Spleen (tissue), 11 donors: ENCODE results near the gene PGAM1. TPM values are rescaled to one million over a fixed set of nuclear protein-coding genes. Genes with fewer than 3 reads are reported as not detected.

Experiments
- DNase-seq: peaks from one replicate; pipeline ENCODE4 v3.0.0-alpha.2; 2020
- H3K27ac ChIP-seq, 8 donors: fragments of 200-600 bp; sonication (generic) in 7 of 8; 1 replicate in 4 of 8; 2 replicates in 4 of 8; pipeline versions ENCODE4 v1.5.0 to v1.8.0; 2016 to 2021; ENCODE audit warnings: inconsistent platforms in 4 of 8, mild to moderate bottlenecking in 4 of 8, moderate library complexity in 1 of 8
- H3K27me3 ChIP-seq, 7 donors: fragments of 200-600 bp; sonication (generic) in 6 of 7; replicated peaks in 1 of 7; 1 replicate in 4 of 7; 2 replicates in 3 of 7; pipeline versions ENCODE4 v1.5.0 to v1.8.0; 2016 to 2021; ENCODE audit warnings: inconsistent platforms in 3 of 7, mild to moderate bottlenecking in 1 of 7
- H3K36me3 ChIP-seq, 6 donors: fragments of 200-600 bp; sonication (generic) in 5 of 6; 1 replicate in 4 of 6; 2 replicates in 2 of 6; pipeline versions ENCODE4 v1.5.0 to v1.8.0; 2016 to 2021; ENCODE audit warnings: inconsistent platforms in 2 of 6
- H3K4me1 ChIP-seq, 6 donors: fragments of 200-600 bp; sonication (generic) in 5 of 6; 1 replicate in 3 of 6; 2 replicates in 3 of 6; pipeline versions ENCODE4 v1.5.0 to v1.8.0; 2016 to 2021; ENCODE audit warnings: inconsistent platforms in 3 of 6
- H3K4me3 ChIP-seq, 8 donors: fragments of 200-600 bp; sonication (generic) in 7 of 8; 1 replicate in 4 of 8; 2 replicates in 4 of 8; pipeline versions ENCODE4 v1.5.0 to v1.8.0; 2016 to 2021; ENCODE audit warnings: inconsistent platforms in 4 of 8, mild to moderate bottlenecking in 4 of 8, moderate library complexity in 2 of 8
- H3K9me3 ChIP-seq, 8 donors: fragments of 200-600 bp; sonication (generic) in 7 of 8; 1 replicate in 4 of 8; 2 replicates in 4 of 8; pipeline versions ENCODE4 v1.5.0 to v1.8.0; 2016 to 2021; ENCODE audit warnings: inconsistent platforms in 4 of 8
- POLR2A ChIP-seq, 3 donors: fragments of 450-650 bp; IDR thresholded peaks; one replicate each; pipeline ENCODE4 v1.5.1; 2017; ENCODE audit warnings: antibody characterized with exemption in 3 of 3, mild to moderate bottlenecking in 1 of 3
- POLR2AphosphoS5 ChIP-seq, 3 donors: sonication (generic); formaldehyde crosslinking; IDR thresholded peaks; one replicate each; pipeline ENCODE4 v1.5.1; 2017; ENCODE audit warnings: antibody characterized with exemption in 3 of 3
- whole genome bisulfite sequencing, 5 donors: extraction: QIAGEN DNeasy Blood & Tissue Kit in 3 of 5; methylation state at CpG; one replicate each; pipeline versions ENCODE4 v1.1.5 to v1.1.7; 2013 to 2018; 5-methylcytosine and 5-hydroxymethylcytosine counted together
- intact Hi-C: fragments of 100-400 bp; cut with DNase I; formaldehyde crosslinking; loops from one replicate; pipeline ENCODE4 v1.15.0; 2023; ENCODE audit warnings: low total_unique reads
- polyA plus RNA-seq, 3 donors: library from polyadenylated mRNA; stranded (reverse); fragments of 200-250 nt; gene quantifications; one replicate each; pipeline ENCODE4 v1.2.1, GENCODE V29; 2013
- small RNA-seq, 4 donors: library from RNA; depleted of rRNA; stranded (forward); fragments of <200 nt; gene quantifications; one replicate each; pipeline ENCODE3, GENCODE V24; 2016
- total RNA-seq, 7 donors: library from RNA; depleted of rRNA in 3 of 7; stranded (reverse); fragments of >200 nt in 3 of 7; fragmentation: NEBNext Ultra II Directional in 4 of 7; extraction: Animal tissue kit (Norgen Biotek cat#: 25700) in 4 of 7; gene quantifications; one replicate each; pipeline versions ENCODE4 v1.1.0 to v1.2.1, GENCODE V29; 2016 to 2021
- TF ChIP-seq, protein P1 (sequence below), 11 experiments: fragments of 200-600 bp in 7 of 11; fragments of 450-650 bp in 4 of 11; sonication (generic) in 4 of 11; IDR thresholded peaks in 8 of 11; conservative IDR thresholded peaks in 3 of 11; 1 replicate in 7 of 11; 2 replicates in 4 of 11; pipeline versions ENCODE4 v1.4.0 to v1.8.0; 2016 to 2021; ENCODE audit warnings: antibody characterized with exemption in 11 of 11, inconsistent platforms in 4 of 11, mild to moderate bottlenecking in 1 of 11
- donor health status: healthy with polysubstance abuse.
- donor health status: DM: no; HTN: no; CAD: no; lungs with moderate emphysema.
- donor health status: DM: no; HTN: no; CAD: no.
- donor health status: Bipolar disorder and iron deficiency.
- donor health status: healthy.
- donor health status: DM: no; HTN: no; CAD: no.
- donor health status: DM: yes; HTN: yes; CAD: no.

The PGAM1 gene
- total and polyA plus RNA-seq, 10 donors, result 51.4 to 235 (median 167) TPM

DNA sequence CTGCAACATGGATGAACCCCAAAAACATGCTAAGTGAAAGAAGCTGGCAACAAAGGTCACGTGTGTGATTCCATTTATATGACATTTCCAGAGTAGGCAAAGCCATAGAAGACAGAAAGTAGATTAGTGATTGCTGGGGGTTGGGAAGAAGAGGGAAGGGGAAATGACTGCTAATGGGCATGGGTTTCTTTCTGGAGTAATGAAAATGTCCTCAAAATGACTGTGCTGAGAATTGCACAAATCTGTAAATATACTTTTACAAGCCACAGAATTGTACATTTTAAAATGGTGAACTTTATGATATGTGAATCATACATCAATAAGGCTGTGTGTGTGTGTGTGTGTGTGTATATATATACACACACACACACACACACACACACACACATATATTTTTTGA is 56.4 kb downstream of the PGAM1 start:
- TF ChIP-seq, protein P1, sequence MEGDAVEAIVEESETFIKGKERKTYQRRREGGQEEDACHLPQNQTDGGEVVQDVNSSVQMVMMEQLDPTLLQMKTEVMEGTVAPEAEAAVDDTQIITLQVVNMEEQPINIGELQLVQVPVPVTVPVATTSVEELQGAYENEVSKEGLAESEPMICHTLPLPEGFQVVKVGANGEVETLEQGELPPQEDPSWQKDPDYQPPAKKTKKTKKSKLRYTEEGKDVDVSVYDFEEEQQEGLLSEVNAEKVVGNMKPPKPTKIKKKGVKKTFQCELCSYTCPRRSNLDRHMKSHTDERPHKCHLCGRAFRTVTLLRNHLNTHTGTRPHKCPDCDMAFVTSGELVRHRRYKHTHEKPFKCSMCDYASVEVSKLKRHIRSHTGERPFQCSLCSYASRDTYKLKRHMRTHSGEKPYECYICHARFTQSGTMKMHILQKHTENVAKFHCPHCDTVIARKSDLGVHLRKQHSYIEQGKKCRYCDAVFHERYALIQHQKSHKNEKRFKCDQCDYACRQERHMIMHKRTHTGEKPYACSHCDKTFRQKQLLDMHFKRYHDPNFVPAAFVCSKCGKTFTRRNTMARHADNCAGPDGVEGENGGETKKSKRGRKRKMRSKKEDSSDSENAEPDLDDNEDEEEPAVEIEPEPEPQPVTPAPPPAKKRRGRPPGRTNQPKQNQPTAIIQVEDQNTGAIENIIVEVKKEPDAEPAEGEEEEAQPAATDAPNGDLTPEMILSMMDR (IDR thresholded peaks at IDR 0.05 in 8 of 11, conservative IDR thresholded peaks at IDR 0.05 in 3 of 11), result no peak
- TF ChIP-seq POLR2AphosphoS5 (IDR thresholded peaks at IDR 0.05) (no peak), POLR2A (IDR thresholded peaks at IDR 0.05) (no peak)
- no peaks in the 10 kb centered on the region for H3K27me3 ChIP-seq
- H3K4me3 ChIP-seq, result no peak overlapping the region
- no peaks in the 10 kb centered on the region for H3K9me3 ChIP-seq
- intact Hi-C loops, result no loop called here
- 94 to 100% (median 97%) methylated on average over 1 of the region's 1 CpG for WGBS, 5 donors
- peaks cover 0 to 19% (median 2%) of the 10 kb centered on the region in 6 donors for H3K4me1 ChIP-seq
- peaks cover 2 to 88% (median 47%) of the 10 kb centered on the region in 6 donors for H3K36me3 ChIP-seq
- DNase-seq, result no peak
- H3K27ac ChIP-seq, result no peak overlapping the region

Small RNAs within 50 kb of the gene (small RNA-seq; reads per million reads assigned to genes)
- gene RF00019, result 0 reads per million in 4 donors

Other genes with a start within 250 kb of the PGAM1 start
- gene SLIT1, start 240.2 kb upstream of the PGAM1 start, total RNA-seq, result under 1 TPM; 0.19 to 0.82 (median 0.64) TPM
- gene SLIT1, start 240.2 kb upstream of the PGAM1 start, polyA plus RNA-seq, result under 1 TPM; 0.11 to 0.52 (median 0.29) TPM
- 10 to 100 TPM; 17.5 to 35.3 (median 27.5) TPM for gene ARHGAP19, start 133.6 kb upstream of the PGAM1 start, total RNA-seq
- 1 to 10 TPM; 3.1 to 7.4 (median 5.1) TPM for gene ARHGAP19, start 133.6 kb upstream of the PGAM1 start, polyA plus RNA-seq
- 10 to 100 TPM; 13.3 to 27.2 (median 21.5) TPM for gene FRAT1, start 106.9 kb upstream of the PGAM1 start, total RNA-seq
- gene FRAT1, start 106.9 kb upstream of the PGAM1 start, polyA plus RNA-seq, result 1 to 10 TPM; 6.0 to 7.8 (median 7.7) TPM
- gene FRAT2, start 91.5 kb upstream of the PGAM1 start, total RNA-seq, result 10 to 100 TPM; 28.3 to 75.6 (median 46.3) TPM
- 10 to 100 TPM; 12.3 to 19.9 (median 14.3) TPM for gene FRAT2, start 91.5 kb upstream of the PGAM1 start, polyA plus RNA-seq
- gene RRP12, start 24.9 kb upstream of the PGAM1 start, total RNA-seq, result 10 to 100 TPM; 13.4 to 51.4 (median 24.6) TPM
- gene RRP12, start 24.9 kb upstream of the PGAM1 start, polyA plus RNA-seq, result 10 to 100 TPM; 12.3 to 30.3 (median 25.1) TPM
- 10 to 100 TPM; 28.7 to 38.2 (median 33.8) TPM for gene EXOSC1, start 19.8 kb downstream of the PGAM1 start, total RNA-seq
- 10 to 100 TPM; 42.1 to 50.5 (median 49.4) TPM for gene EXOSC1, start 19.8 kb downstream of the PGAM1 start, polyA plus RNA-seq
- 10 to 100 TPM; 23.6 to 26.1 (median 25.1) TPM for gene ZDHHC16, start 20.0 kb downstream of the PGAM1 start, total RNA-seq
- gene ZDHHC16, start 20.0 kb downstream of the PGAM1 start, polyA plus RNA-seq, result 10 to 100 TPM; 14.0 to 20.1 (median 15.7) TPM
- 10 to 100 TPM; 54.5 to 91.5 (median 59.7) TPM for gene MMS19, start 72.2 kb downstream of the PGAM1 start, total RNA-seq
- 100 to 1,000 TPM in 1 of 3 donors, 10 to 100 TPM in 2; 53.5 to 101 (median 78.7) TPM for gene MMS19, start 72.2 kb downstream of the PGAM1 start, polyA plus RNA-seq
- 10 to 100 TPM in 6 of 7 donors, 1 to 10 TPM in 1; 8.0 to 17.6 (median 12.1) TPM for gene UBTD1, start 72.7 kb downstream of the PGAM1 start, total RNA-seq
- 10 to 100 TPM in 1 of 3 donors, 1 to 10 TPM in 2; 4.5 to 11.5 (median 6.8) TPM for gene UBTD1, start 72.7 kb downstream of the PGAM1 start, polyA plus RNA-seq
- not detected for gene ANKRD2, start 146.6 kb downstream of the PGAM1 start, total RNA-seq
- under 1 TPM; 0.10 to 0.52 (median 0.18) TPM for gene ANKRD2, start 146.6 kb downstream of the PGAM1 start, polyA plus RNA-seq
- gene HOGA1, start 158.2 kb downstream of the PGAM1 start, total RNA-seq, result under 1 TPM in 2 of 7 donors, not detected in 5; 0.19 to 0.32 TPM
- gene HOGA1, start 158.2 kb downstream of the PGAM1 start, polyA plus RNA-seq, result under 1 TPM; 0.11 to 0.42 (median 0.15) TPM
- not detected for gene C10orf62, start 163.5 kb downstream of the PGAM1 start, total RNA-seq
- gene C10orf62, start 163.5 kb downstream of the PGAM1 start, polyA plus RNA-seq, result not detected
- 1 to 10 TPM; 1.6 to 5.0 (median 2.8) TPM for gene MORN4, start 207.3 kb downstream of the PGAM1 start, total RNA-seq
- 1 to 10 TPM; 2.0 to 2.8 (median 2.6) TPM for gene MORN4, start 207.3 kb downstream of the PGAM1 start, polyA plus RNA-seq
- gene PI4K2A, start 214.5 kb downstream of the PGAM1 start, total RNA-seq, result 10 to 100 TPM; 19.1 to 28.7 (median 23.4) TPM
- 10 to 100 TPM in 1 of 3 donors, 1 to 10 TPM in 2; 7.1 to 14.3 (median 7.5) TPM for gene PI4K2A, start 214.5 kb downstream of the PGAM1 start, polyA plus RNA-seq